K562 (cell line): ENCODE results near the gene PLPP1. TPM values are rescaled to one million over a fixed set of nuclear protein-coding genes. Genes with fewer than 3 reads are reported as not detected.
A peak's percentile ranks its signal among the peaks of the same experiment; 100 is the strongest.

Source experiments
- ATAC-seq: fragments of 200-7000 bp; cut with Tn5 transposase; 3 replicates; pipeline ENCODE4 v1.9.1; 2020; ENCODE audit warnings: moderate library complexity
- BruUV-seq: library from RNA; stranded (reverse); fragments of 400-500 nt; replicated peaks from 2 replicates; lab custom pipeline; 2021; lab: Mats Ljungman, UMichigan
- CTCF ChIA-PET: fragments of 300-600 bp; formaldehyde crosslinking; extraction: SDS; loops from one replicate; lab custom pipeline; 2021; ENCODE audit warnings: low intra/inter-chr PET ratio; lab: Yijun Ruan, JAX
- POLR2A ChIA-PET: fragments of 300-600, 350-650 bp; sonication (Branson Sonifier 250); formaldehyde crosslinking; extraction: SDS; loops from one replicate; lab custom pipeline; 2021; ENCODE audit warnings: antibody characterized with exemption, inconsistent platforms; lab: Yijun Ruan, JAX
- DNase-seq, 4 experiments: peaks; one replicate each; pipeline versions ENCODE4 v3.0.0 to v3.0.0-alpha.2; 2011 to 2018; ENCODE audit warnings: low spot score in 3 of 4, mixed read lengths in 3 of 4; ENCODE audit errors: extremely low read depth in 1 of 4
- FAIRE-seq: peaks from 2 replicates; lab custom pipeline; 2011; peaks lifted over from hg19 to GRCh38; lab: Jason Lieb, UNC
- H2AFZ ChIP-seq: 2 replicates; pipeline ENCODE4 v1.6.0; 2011; ENCODE audit warnings: low read depth, low read length, control low read depth, inconsistent platforms
- H3K27ac ChIP-seq: fragments of 200-600 bp; 3 replicates; pipeline ENCODE4 v1.8.0; 2011; ENCODE audit warnings: low read depth, mild to moderate bottlenecking, control low read depth, inconsistent platforms, low read length, moderate library complexity, mixed read lengths; ENCODE audit errors: extremely low read depth
- H3K27me3 ChIP-seq, 2 experiments: fragments of 300-600 bp in 1 of 2; 2 replicates in 1 of 2; 3 replicates in 1 of 2; pipeline versions ENCODE4 v1.6.0 to v1.8.0; 2011; ENCODE audit warnings: inconsistent platforms in 2 of 2, low read length in 2 of 2, mild to moderate bottlenecking in 1 of 2, mixed read lengths in 1 of 2, moderate library complexity in 1 of 2; ENCODE audit not compliant: control insufficient read depth in 2 of 2, insufficient read depth in 2 of 2
- H3K36me3 ChIP-seq: fragments of 300-600 bp; 3 replicates; pipeline ENCODE4 v1.8.0; 2011; ENCODE audit warnings: mild to moderate bottlenecking, low read length, inconsistent platforms; ENCODE audit not compliant: control insufficient read depth, insufficient read depth
- H3K4me1 ChIP-seq, 2 experiments: fragments of 200-600 bp in 1 of 2; replicated peaks in 1 of 2; 2 replicates in 1 of 2; 3 replicates in 1 of 2; pipeline versions ENCODE4 v1.5.1 to v1.8.0; 2011; ENCODE audit warnings: inconsistent platforms in 2 of 2, low read length in 2 of 2, mild to moderate bottlenecking in 1 of 2, mixed read lengths in 1 of 2, moderate library complexity in 1 of 2; ENCODE audit not compliant: control insufficient read depth in 2 of 2, insufficient read depth in 2 of 2
- H3K4me2 ChIP-seq: 2 replicates; pipeline ENCODE4 v1.6.1; 2011; ENCODE audit warnings: low read length, control low read depth, inconsistent platforms, mixed read lengths; ENCODE audit not compliant: insufficient read depth
- H3K4me3 ChIP-seq: fragments of 200-600 bp; sonication (generic), shearing (Covaris generic); 2 replicates; pipeline ENCODE4 v1.5.1; 2016; ENCODE audit warnings: control low read depth, inconsistent platforms
- H3K79me2 ChIP-seq: fragments of 200-600 bp; 3 replicates; pipeline ENCODE4 v1.8.0; 2011; ENCODE audit warnings: low read length, inconsistent platforms; ENCODE audit not compliant: control insufficient read depth, insufficient read depth
- H3K9ac ChIP-seq, 2 experiments: 2 replicates each; pipeline versions ENCODE4 v1.6.0 to v1.6.1; 2011; ENCODE audit warnings: low read depth in 2 of 2, low read length in 2 of 2, control low read depth in 1 of 2, inconsistent platforms in 1 of 2, mild to moderate bottlenecking in 1 of 2, mixed read lengths in 1 of 2; ENCODE audit not compliant: insufficient read depth in 1 of 2
- H3K9me1 ChIP-seq: one replicate; pipeline ENCODE4 v1.6.0; 2011; ENCODE audit warnings: inconsistent platforms, mild to moderate bottlenecking, low read length, moderate library complexity; ENCODE audit not compliant: control insufficient read depth, insufficient read depth
- H3K9me3 ChIP-seq: replicated peaks from 2 replicates; pipeline ENCODE4 v1.5.1; 2011; ENCODE audit warnings: low read depth, low read length, inconsistent platforms; ENCODE audit not compliant: control insufficient read depth, insufficient read depth
- H4K20me1 ChIP-seq: replicated peaks from 2 replicates; pipeline ENCODE4 v1.6.1; 2011; ENCODE audit warnings: low read length, inconsistent platforms, mixed read lengths; ENCODE audit not compliant: control insufficient read depth, insufficient read depth
- ETV5 ChIP-seq: sonication (generic); formaldehyde crosslinking; IDR thresholded peaks from 2 replicates; pipeline ENCODE4 v1.4.0; 2020; ENCODE audit warnings: low read depth, mild to moderate bottlenecking, missing genetic modification reagents
- KLF6 ChIP-seq: fragments of 250-450 bp; sonication (Bioruptor Pico); IDR thresholded peaks from 2 replicates; pipeline ENCODE4 v1.4.0; 2020; ENCODE audit warnings: mild to moderate bottlenecking, moderate library complexity, borderline replicate concordance
- MECOM ChIP-seq: fragments of 250-450 bp; sonication (Bioruptor Pico); IDR thresholded peaks from 2 replicates; pipeline ENCODE4 v1.8.0; 2022; ENCODE audit warnings: inconsistent platforms
- NFYB ChIP-seq: IDR thresholded peaks from 2 replicates; pipeline ENCODE4 v1.6.1; 2011; ENCODE audit warnings: mild to moderate bottlenecking, moderate library complexity; ENCODE audit not compliant: insufficient read length; ENCODE audit errors: extremely low read depth
- SRSF7 ChIP-seq: fragments of 200-400 bp; formaldehyde crosslinking; optimal IDR thresholded peaks from 2 replicates; pipeline ENCODE3; 2017; ENCODE audit warnings: mild to moderate bottlenecking, low read depth, low read length
- ZBTB43 ChIP-seq: sonication (generic); formaldehyde crosslinking; IDR thresholded peaks from 2 replicates; pipeline ENCODE4 v1.8.0; 2023; ENCODE audit warnings: mild to moderate bottlenecking, missing genetic modification reagents
- ZNF121 ChIP-seq: sonication (generic); formaldehyde crosslinking; conservative IDR thresholded peaks from 2 replicates; pipeline ENCODE4 v1.8.0; 2022; ENCODE audit warnings: missing genetic modification reagents
- ZNF140 ChIP-seq: fragments of 250-450 bp; sonication (Bioruptor Pico); IDR thresholded peaks from 2 replicates; pipeline ENCODE4 v1.8.0; 2021; ENCODE audit warnings: moderate library complexity, mild to moderate bottlenecking, inconsistent platforms
- WGBS: fragments of 100-300 bp; shearing (Covaris generic); methylation state at CpG from one replicate; pipeline ENCODE4 v1.1.6; 2016; ENCODE audit warnings: low coverage, mixed read lengths; ENCODE audit not compliant: insufficient coverage; ENCODE audit errors: missing lambda C conversion rate; 5-methylcytosine and 5-hydroxymethylcytosine counted together
- in situ Hi-C: fragments of 300-500 bp; cut with MboI; formaldehyde crosslinking; loops from 4 replicates; pipeline ENCODE4 v1.15.0; 2018; ENCODE audit warnings: inconsistent platforms, mixed read lengths
- intact Hi-C: fragments of 100-400 bp; cut with micrococcal nuclease; formaldehyde crosslinking; loops from 2 replicates; pipeline ENCODE4 v1.14.2; 2022
- polyA plus RNA-seq, 8 experiments: library from polyadenylated mRNA; depleted of rRNA in 4 of 8; stranded (reverse) in 5 of 8; unstranded in 3 of 8; fragments of >200 nt; fragmentation: Nextera tagmentation in 2 of 8; fragmentation: Illumina TruSeq in 1 of 8; extraction: Ambion mirVana in 2 of 8; extraction: Trizol in 1 of 8; gene quantifications; 2 replicates each; pipeline versions ENCODE4 v1.2.1 to v1.2.3, GENCODE V29; 2011 to 2014; ENCODE audit warnings: inconsistent platforms in 1 of 8, missing spikeins in 1 of 8
- total RNA-seq, 7 experiments: library from RNA; depleted of rRNA in 6 of 7; stranded (reverse); fragments of >200 nt in 6 of 7; fragmentation: Illumina TruSeq in 2 of 7; extraction: Trizol in 2 of 7; gene quantifications; 2 replicates each; pipeline versions ENCODE4 v1.2.1 to v1.2.3, GENCODE V29; 2011 to 2021; ENCODE audit warnings: low replicate concordance in 1 of 7
- TF ChIP-seq, protein P1 (sequence below): fragments of 450-650 bp; IDR thresholded peaks from 2 replicates; pipeline ENCODE4 v1.6.1; 2016; ENCODE audit warnings: low read depth
- TF ChIP-seq, protein P2 (sequence below): fragments of 450-650 bp; IDR thresholded peaks from 2 replicates; pipeline ENCODE4 v1.6.1; 2016; ENCODE audit warnings: borderline replicate concordance

PLPP1 gene
- total and polyA plus RNA-seq, 9 of the 15 experiments (the other 6 are each of a cell fraction or from before 2014, with no cell fraction given) = 0.04 to 0.24 (median 0.04) TPM; not detected in 6

GRCh38 chr5:55410845-55411244, 123.9 kb downstream of the PLPP1 start (continued):
- TF ChIP-seq MECOM (no peak), NFYB (no peak), KLF6 (CRISPR knock-in tag) (no peak), SRSF7 (no peak)

GRCh38 chr5:55409775-55410174, 125.0 kb downstream of the PLPP1 start:
- ChIA-PET POLR2A (no interaction called here), CTCF (no interaction called here)
- WGBS = 100% methylated on average over 1 of the region's 1 CpG
- no TSS peak for BruUV-seq
- H3K9me3 ChIP-seq = no peaks in the 10 kb centered on the region
- H3K4me2 ChIP-seq = no peak overlapping the region
- no peaks in the 10 kb centered on the region for H3K9me1 ChIP-seq
- no peak for ATAC-seq
- H3K9ac ChIP-seq = no peak overlapping the region
- H3K27me3 ChIP-seq = no peaks in the 10 kb centered on the region
- H4K20me1 ChIP-seq = no peaks in the 10 kb centered on the region
- peaks cover 81% of the 10 kb centered on the region for H3K36me3 ChIP-seq
- H2AFZ ChIP-seq = no peak overlapping the region
- H3K79me2 ChIP-seq = no peaks in the 10 kb centered on the region
- H3K4me1 ChIP-seq = no peaks in the 10 kb centered on the region
- no peak for DNase-seq
- H3K27ac ChIP-seq = no peak overlapping the region
- TF ChIP-seq, protein P1, sequence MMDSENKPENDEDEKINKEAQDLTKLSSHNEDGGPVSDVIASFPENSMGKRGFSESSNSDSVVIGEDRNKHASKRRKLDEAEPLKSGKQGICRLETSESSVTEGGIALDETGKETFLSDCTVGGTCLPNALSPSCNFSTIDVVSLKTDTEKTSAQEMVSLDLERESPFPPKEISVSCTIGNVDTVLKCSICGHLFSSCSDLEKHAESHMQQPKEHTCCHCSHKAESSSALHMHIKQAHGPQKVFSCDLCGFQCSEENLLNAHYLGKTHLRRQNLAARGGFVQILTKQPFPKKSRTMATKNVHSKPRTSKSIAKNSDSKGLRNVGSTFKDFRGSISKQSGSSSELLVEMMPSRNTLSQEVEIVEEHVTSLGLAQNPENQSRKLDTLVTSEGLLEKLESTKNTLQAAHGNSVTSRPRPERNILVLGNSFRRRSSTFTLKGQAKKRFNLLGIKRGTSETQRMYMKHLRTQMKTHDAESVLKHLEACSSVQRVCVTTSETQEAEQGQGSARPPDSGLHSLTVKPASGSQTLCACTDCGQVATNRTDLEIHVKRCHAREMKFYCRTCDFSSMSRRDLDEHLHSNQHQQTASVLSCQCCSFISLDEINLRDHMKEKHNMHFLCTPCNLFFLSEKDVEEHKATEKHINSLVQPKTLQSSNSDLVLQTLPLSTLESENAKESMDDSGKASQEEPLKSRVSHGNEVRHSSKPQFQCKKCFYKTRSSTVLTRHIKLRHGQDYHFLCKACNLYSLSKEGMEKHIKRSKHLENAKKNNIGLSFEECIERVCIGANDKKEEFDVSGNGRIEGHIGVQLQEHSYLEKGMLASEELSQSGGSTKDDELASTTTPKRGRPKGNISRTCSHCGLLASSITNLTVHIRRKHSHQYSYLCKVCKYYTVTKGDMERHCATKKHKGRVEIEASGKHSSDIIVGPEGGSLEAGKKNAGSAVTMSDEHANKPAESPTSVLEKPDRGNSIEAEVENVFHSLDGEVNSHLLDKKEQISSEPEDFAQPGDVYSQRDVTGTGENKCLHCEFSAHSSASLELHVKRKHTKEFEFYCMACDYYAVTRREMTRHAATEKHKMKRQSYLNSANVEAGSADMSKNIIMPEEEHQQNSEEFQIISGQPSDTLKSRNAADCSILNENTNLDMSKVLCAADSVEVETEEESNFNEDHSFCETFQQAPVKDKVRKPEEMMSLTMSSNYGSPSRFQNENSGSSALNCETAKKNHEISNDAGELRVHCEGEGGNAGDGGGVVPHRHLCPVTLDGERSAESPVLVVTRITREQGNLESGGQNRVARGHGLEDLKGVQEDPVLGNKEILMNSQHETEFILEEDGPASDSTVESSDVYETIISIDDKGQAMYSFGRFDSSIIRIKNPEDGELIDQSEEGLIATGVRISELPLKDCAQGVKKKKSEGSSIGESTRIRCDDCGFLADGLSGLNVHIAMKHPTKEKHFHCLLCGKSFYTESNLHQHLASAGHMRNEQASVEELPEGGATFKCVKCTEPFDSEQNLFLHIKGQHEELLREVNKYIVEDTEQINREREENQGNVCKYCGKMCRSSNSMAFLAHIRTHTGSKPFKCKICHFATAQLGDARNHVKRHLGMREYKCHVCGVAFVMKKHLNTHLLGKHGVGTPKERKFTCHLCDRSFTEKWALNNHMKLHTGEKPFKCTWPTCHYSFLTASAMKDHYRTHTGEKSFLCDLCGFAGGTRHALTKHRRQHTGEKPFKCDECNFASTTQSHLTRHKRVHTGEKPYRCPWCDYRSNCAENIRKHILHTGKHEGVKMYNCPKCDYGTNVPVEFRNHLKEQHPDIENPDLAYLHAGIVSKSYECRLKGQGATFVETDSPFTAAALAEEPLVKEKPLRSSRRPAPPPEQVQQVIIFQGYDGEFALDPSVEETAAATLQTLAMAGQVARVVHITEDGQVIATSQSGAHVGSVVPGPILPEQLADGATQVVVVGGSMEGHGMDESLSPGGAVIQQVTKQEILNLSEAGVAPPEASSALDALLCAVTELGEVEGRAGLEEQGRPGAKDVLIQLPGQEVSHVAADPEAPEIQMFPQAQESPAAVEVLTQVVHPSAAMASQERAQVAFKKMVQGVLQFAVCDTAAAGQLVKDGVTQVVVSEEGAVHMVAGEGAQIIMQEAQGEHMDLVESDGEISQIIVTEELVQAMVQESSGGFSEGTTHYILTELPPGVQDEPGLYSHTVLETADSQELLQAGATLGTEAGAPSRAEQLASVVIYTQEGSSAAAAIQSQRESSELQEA = no peak
- TF ChIP-seq ZNF121 (CRISPR knock-in tag) (peak; percentile 63), ETV5 (CRISPR knock-in tag) (no peak), ZBTB43 (no peak), ZNF140 (CRISPR knock-in tag) (no peak)
- TF ChIP-seq, protein P2, sequence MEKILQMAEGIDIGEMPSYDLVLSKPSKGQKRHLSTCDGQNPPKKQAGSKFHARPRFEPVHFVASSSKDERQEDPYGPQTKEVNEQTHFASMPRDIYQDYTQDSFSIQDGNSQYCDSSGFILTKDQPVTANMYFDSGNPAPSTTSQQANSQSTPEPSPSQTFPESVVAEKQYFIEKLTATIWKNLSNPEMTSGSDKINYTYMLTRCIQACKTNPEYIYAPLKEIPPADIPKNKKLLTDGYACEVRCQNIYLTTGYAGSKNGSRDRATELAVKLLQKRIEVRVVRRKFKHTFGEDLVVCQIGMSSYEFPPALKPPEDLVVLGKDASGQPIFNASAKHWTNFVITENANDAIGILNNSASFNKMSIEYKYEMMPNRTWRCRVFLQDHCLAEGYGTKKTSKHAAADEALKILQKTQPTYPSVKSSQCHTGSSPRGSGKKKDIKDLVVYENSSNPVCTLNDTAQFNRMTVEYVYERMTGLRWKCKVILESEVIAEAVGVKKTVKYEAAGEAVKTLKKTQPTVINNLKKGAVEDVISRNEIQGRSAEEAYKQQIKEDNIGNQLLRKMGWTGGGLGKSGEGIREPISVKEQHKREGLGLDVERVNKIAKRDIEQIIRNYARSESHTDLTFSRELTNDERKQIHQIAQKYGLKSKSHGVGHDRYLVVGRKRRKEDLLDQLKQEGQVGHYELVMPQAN = no peak
- H3K4me3 ChIP-seq = no peak overlapping the region
- FAIRE-seq = no peak
- in situ Hi-C loops (no loop called here), intact Hi-C loops (loop anchor here (5.0 kb wide), 1 partner anchor 283 kb away; no protein-coding TSS in a partner anchor)
